ENCODE data around the gene VEGFA.
A peak's percentile ranks its signal among the peaks of the same experiment; 100 is the strongest.

VEGFA gene

GRCh38 chr6:43759136-43759906 is 10.7 kb upstream of the VEGFA start:
- no peak for DNase-seq (ENCODE audit: low spot score)

GRCh38 chr6:43759907-43760206 is 10.2 kb upstream of the VEGFA start:
- DNase-seq (ENCODE audit: low spot score), result no peak

- no peak for DNase-seq (ENCODE audit: low spot score)
Observed at GRCh38 chr6:43760210-43761168, 9.5 kb upstream of the VEGFA start.

- DNase-seq (ENCODE audit: low spot score), result no peak
Observed at GRCh38 chr6:43761666-43762409, 8.2 kb upstream of the VEGFA start.

- no peak for DNase-seq (ENCODE audit: low spot score)
Observed at GRCh38 chr6:43762410-43762768, 7.6 kb upstream of the VEGFA start.

GRCh38 chr6:43762966-43763695 is 6.9 kb upstream of the VEGFA start:
- no peak for DNase-seq (ENCODE audit: low spot score)

- no peak for DNase-seq (ENCODE audit: low spot score)
Observed at GRCh38 chr6:43763812-43764522, 6.0 kb upstream of the VEGFA start.

- DNase-seq (ENCODE audit: low spot score), result no peak
Observed at GRCh38 chr6:43764772-43765171, 5.2 kb upstream of the VEGFA start.

- no peak for DNase-seq (ENCODE audit: low spot score)
Observed at GRCh38 chr6:43765776-43766499, 4.1 kb upstream of the VEGFA start.

- DNase-seq (ENCODE audit: low spot score), result no peak
Observed at GRCh38 chr6:43766500-43766853, 3.5 kb upstream of the VEGFA start.

GRCh38 chr6:43766964-43767461 is 3.0 kb upstream of the VEGFA start:
- DNase-seq (ENCODE audit: low spot score), result no peak

- DNase-seq (ENCODE audit: low spot score), result no peak
Observed at GRCh38 chr6:43767553-43768505, 2.2 kb upstream of the VEGFA start.

GRCh38 chr6:43768506-43768860 is 1.5 kb upstream of the VEGFA start:
- DNase-seq (ENCODE audit: low spot score), result no peak

GRCh38 chr6:43768983-43769525 is 957 bp upstream of the VEGFA start:
- DNase-seq (ENCODE audit: low spot score), result no peak

- DNase-seq (ENCODE audit: low spot score), result peak; percentile 83
Observed at GRCh38 chr6:43770372-43771209, 580 bp downstream of the VEGFA start.

GRCh38 chr6:43771210-43771857 is 1.3 kb downstream of the VEGFA start:
- peak; percentile 74 for DNase-seq (ENCODE audit: low spot score)

- peak; percentile 68 for DNase-seq (ENCODE audit: low spot score)
Observed at GRCh38 chr6:43771858-43772680, 2.1 kb downstream of the VEGFA start.
